HFF-Myc (cell line): ENCODE results near the gene DENND4C.
"Not testable (repeated sequence)": the region's sequence is repeated elsewhere in the genome, so short reads cannot be mapped to it uniquely, and the experiment has no call there.

Experiments
- DNase-seq: peaks from one replicate; pipeline ENCODE4 v3.0.0-alpha.2; 2011; ENCODE audit warnings: low read depth; ENCODE audit errors: extremely low read depth
- H3K4me3 ChIP-seq: replicated peaks from 2 replicates; pipeline ENCODE4 v1.5.1; 2011; ENCODE audit warnings: low read depth, mild to moderate bottlenecking, control low read depth, low read length
- TF ChIP-seq, protein P1 (sequence below): IDR thresholded peaks from 2 replicates; pipeline ENCODE4 v1.5.1; 2012; ENCODE audit warnings: mild to moderate bottlenecking, low read depth, low read length, control low read depth; ENCODE audit errors: missing control alignments

Gene DENND4C

GRCh38 chr9:19252174-19252884, 21.8 kb downstream of the DENND4C start:
- DNase-seq: no peak
- TF ChIP-seq, protein P1, sequence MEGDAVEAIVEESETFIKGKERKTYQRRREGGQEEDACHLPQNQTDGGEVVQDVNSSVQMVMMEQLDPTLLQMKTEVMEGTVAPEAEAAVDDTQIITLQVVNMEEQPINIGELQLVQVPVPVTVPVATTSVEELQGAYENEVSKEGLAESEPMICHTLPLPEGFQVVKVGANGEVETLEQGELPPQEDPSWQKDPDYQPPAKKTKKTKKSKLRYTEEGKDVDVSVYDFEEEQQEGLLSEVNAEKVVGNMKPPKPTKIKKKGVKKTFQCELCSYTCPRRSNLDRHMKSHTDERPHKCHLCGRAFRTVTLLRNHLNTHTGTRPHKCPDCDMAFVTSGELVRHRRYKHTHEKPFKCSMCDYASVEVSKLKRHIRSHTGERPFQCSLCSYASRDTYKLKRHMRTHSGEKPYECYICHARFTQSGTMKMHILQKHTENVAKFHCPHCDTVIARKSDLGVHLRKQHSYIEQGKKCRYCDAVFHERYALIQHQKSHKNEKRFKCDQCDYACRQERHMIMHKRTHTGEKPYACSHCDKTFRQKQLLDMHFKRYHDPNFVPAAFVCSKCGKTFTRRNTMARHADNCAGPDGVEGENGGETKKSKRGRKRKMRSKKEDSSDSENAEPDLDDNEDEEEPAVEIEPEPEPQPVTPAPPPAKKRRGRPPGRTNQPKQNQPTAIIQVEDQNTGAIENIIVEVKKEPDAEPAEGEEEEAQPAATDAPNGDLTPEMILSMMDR: no peak
- H3K4me3 ChIP-seq: no peak overlapping the region

DNA sequence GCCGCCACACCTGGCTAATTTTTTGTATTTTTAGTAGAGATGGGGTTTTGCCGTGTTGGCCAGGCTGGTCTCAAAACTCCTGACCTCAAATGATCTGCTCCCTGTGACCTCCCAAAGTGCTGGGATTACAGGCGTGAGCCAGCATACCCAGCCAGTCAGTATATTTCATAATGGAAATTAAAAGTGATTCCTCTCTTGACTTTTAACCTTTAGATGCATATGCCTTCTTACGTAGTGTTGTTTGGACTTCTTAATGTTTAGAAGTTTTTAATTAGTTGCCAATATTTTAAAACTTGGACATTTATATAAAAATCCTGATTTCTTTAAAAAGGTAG, 22.4 kb downstream of the DENND4C start:
- no peak overlapping the region for H3K4me3 ChIP-seq
- DNase-seq: no peak
- TF ChIP-seq, protein P1: no peak

- H3K4me3 ChIP-seq: no peak overlapping the region
- DNase-seq: no peak
- TF ChIP-seq, protein P1: no peak
Observed at GRCh38 chr9:19255112-19255511, 24.6 kb downstream of the DENND4C start.

- no peak for DNase-seq
- TF ChIP-seq, protein P1: no peak
- no peak overlapping the region for H3K4me3 ChIP-seq
Observed at GRCh38 chr9:19255821-19256220, 25.3 kb downstream of the DENND4C start.

GRCh38 chr9:19259665-19260255, 29.3 kb downstream of the DENND4C start:
- not testable (repeated sequence) for H3K4me3 ChIP-seq, DNase-seq

- H3K4me3 ChIP-seq, DNase-seq: not testable (repeated sequence)
Observed at GRCh38 chr9:19265602-19266001, 35.1 kb downstream of the DENND4C start.

DNA sequence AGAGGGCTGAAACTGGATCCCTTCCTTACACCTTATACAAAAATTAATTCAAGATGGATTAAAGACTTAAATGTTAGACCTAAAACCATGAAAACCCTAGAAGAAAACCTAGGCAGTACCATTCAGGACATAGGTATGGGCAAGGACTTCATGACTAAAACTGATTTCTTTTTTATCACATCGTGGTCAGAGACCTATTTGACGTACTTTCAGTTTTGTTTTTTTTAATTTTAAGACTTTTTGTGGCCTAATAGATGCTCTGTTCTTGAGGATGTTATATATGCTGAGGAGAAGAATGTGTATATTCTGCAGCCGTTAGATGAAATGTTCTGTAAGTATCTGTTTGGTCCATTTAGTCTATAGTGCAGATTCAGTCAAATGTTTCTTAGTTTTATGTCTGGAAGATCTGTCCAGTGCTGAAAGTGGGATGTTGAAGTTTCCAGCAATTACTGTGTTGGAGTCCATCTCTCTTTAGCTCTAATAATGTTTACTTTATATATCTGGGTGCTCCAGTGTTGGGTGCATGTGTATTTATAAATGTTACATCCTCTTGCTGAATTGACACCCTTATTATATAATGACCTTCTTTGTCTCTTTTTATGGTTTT, 36.4 kb downstream of the DENND4C start:
- DNase-seq: not testable (repeated sequence)

DNA sequence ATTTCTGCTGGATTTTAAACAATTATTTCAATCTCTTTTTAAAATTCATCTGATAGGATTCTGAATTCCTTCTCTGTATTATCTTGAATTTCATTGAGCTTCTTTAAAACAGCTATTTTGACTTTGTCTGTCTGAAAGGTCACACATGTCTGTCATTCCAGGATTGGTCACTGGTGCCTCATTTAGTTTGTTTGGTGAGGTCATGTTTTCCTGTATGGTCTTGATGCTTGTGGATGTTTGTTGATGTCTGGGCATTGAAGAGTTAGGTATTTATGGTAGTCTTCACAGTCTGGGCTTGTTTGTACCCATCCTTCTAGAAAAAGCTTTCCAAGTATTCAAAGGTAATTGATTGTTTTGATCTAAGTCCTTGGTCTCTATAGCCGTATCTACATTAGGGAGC, 39.1 kb downstream of the DENND4C start:
- TF ChIP-seq, protein P1: no peak
- no peak overlapping the region for H3K4me3 ChIP-seq
- no peak for DNase-seq

More for the DNA sequence above, 36.4 kb downstream of the DENND4C start:
- H3K4me3 ChIP-seq: not testable (repeated sequence)
